WERI-Rb-1 (cell line): ENCODE measurements around the gene ROR1.

ENCODE experiments used
- DNase-seq: peaks from one replicate; pipeline ENCODE4 v3.0.0-alpha.2; 2020
- H3K27ac ChIP-seq: fragments of 250-450 bp; sonication (Bioruptor Pico); 2 replicates; pipeline ENCODE4 v1.5.1; 2020; ENCODE audit warnings: mild to moderate bottlenecking, moderate library complexity
- H3K27me3 ChIP-seq: fragments of 250-450 bp; sonication (Bioruptor Pico); 2 replicates; pipeline ENCODE4 v1.5.1; 2021; ENCODE audit warnings: mild to moderate bottlenecking, low read depth, moderate library complexity; ENCODE audit not compliant: insufficient read depth, severe bottlenecking
- H3K36me3 ChIP-seq: fragments of 250-450 bp; sonication (Bioruptor Pico); 2 replicates; pipeline ENCODE4 v1.5.1; 2020; ENCODE audit warnings: mild to moderate bottlenecking, moderate library complexity
- H3K4me3 ChIP-seq: 2 replicates; pipeline ENCODE4 v1.5.1; 2011; ENCODE audit warnings: low read depth, mild to moderate bottlenecking, control low read depth, low read length
- H3K9me3 ChIP-seq: fragments of 250-450 bp; sonication (Bioruptor Pico); 2 replicates; pipeline ENCODE4 v1.5.1; 2021; ENCODE audit warnings: mild to moderate bottlenecking, moderate library complexity; ENCODE audit not compliant: severe bottlenecking
- CTCF ChIP-seq: IDR thresholded peaks from 2 replicates; pipeline ENCODE4 v1.5.1; 2011; ENCODE audit warnings: low read depth, mild to moderate bottlenecking, control low read depth, inconsistent platforms, low read length

ROR1 gene

DNA sequence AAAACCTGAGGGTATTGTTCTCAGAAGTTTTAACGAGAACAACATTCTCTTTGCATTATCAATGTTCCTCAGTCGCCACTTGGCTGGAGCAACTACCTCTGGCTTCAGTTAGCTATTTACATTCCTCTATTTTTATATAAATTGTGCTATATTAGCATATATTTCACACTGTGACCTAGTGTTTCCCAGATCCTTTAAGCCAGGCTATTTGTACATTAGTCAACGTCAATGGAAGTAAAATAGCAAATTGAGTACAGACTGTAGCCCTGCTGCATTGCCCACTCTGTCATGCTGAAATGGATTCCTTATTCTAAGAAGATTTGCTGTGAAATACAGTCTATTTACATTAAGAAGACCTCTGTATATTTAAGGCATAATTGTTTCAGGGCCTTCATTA, 213.8 kb downstream of the ROR1 start:
- Histone ChIP-seq H3K27ac (no peak overlapping the region), H3K27me3 (no peaks in the 10 kb centered on the region), H3K9me3 (no peaks in the 10 kb centered on the region), H3K36me3 (no peaks in the 10 kb centered on the region), H3K4me3 (no peak overlapping the region)
- no peak for TF ChIP-seq CTCF
- no peak for DNase-seq

DNA sequence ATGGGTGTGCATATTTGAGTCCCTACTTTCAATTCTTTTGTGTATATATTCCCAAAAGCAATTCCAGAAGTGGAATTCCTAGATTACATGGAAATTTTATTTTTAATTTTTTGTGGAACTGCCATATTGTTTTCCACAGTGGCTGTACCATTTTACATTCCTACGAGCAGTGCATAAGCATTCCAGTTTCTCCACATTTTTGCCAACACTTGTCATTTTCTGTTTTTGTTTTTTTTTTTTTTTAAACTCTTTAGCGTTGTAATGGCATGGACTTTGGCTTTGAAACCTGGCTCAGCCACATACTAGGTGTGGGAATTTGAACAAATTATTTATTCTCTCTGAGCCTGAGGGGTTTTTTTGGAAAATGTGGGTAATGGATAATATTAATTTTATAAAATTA, 215.1 kb downstream of the ROR1 start:
- Histone ChIP-seq H3K27ac (no peak overlapping the region), H3K9me3 (no peaks in the 10 kb centered on the region), H3K36me3 (no peaks in the 10 kb centered on the region), H3K4me3 (no peak overlapping the region), H3K27me3 (no peaks in the 10 kb centered on the region)
- no peak for TF ChIP-seq CTCF
- DNase-seq, result no peak

GRCh38 chr1:63991685-63992084, 217.9 kb downstream of the ROR1 start:
- no peak overlapping the region for H3K27ac ChIP-seq
- H3K27me3 ChIP-seq, result no peaks in the 10 kb centered on the region
- H3K4me3 ChIP-seq, result no peak overlapping the region
- no peaks in the 10 kb centered on the region for H3K36me3 ChIP-seq
- DNase-seq, result no peak
- TF ChIP-seq CTCF, result no peak
- no peaks in the 10 kb centered on the region for H3K9me3 ChIP-seq

GRCh38 chr1:64000021-64000420, 226.2 kb downstream of the ROR1 start:
- DNase-seq, result no peak
- Histone ChIP-seq H3K9me3 (no peaks in the 10 kb centered on the region), H3K4me3 (no peak overlapping the region), H3K27ac (no peak overlapping the region), H3K27me3 (no peaks in the 10 kb centered on the region), H3K36me3 (no peaks in the 10 kb centered on the region)
- no peak for TF ChIP-seq CTCF

DNA sequence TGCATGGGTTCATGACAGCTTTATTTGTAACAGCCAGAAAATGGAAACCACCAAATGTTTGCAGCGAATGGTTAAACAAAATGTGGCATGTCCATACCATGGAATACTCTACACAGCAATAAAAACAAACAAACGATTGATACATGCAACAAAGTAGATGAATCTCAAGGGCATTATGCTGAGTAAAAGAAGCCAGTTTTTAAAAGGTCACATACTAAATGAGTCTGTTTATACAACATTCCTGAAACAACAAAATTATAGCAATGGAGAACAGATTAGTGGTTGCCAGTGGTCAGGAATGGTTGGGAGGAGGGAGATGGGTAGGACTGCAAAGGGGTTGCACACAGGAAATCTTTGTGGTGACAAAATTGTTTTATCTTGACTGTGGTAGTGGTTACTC, 227.2 kb downstream of the ROR1 start:
- Histone ChIP-seq H3K27me3 (no peaks in the 10 kb centered on the region), H3K36me3 (no peaks in the 10 kb centered on the region), H3K4me3 (no peak overlapping the region), H3K27ac (no peak overlapping the region), H3K9me3 (no peaks in the 10 kb centered on the region)
- no peak for TF ChIP-seq CTCF
- no peak for DNase-seq

DNA sequence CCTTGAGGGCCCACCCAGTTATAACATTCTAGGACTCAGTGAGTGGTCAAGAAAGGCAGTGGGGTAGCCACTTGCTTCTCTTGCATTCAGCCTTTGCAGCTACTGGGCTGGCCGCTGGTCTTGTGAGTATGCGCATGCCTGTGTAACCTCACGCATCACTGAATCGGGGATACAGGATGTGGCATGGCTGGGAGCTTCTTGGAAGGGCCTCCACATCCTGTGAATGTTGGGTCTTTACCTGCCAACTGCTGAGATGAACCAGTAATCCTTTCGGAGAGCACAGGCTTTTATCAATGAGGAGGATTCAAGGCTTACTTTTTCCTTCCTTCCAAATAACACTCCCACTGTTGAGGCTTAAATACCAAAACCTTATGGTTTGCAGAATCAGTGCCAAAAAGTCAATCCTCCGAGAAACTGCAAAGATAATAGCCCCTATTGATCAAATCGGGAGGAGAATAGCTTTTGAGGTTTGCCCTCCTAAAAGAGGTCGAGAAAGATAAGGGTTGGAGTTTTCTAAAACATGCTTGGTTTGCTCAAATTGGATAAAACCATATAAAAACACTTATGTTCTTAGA, 230.7 kb downstream of the ROR1 start:
- Histone ChIP-seq H3K27me3 (no peaks in the 10 kb centered on the region), H3K9me3 (no peaks in the 10 kb centered on the region), H3K4me3 (no peak overlapping the region), H3K36me3 (no peaks in the 10 kb centered on the region), H3K27ac (no peak overlapping the region)
- TF ChIP-seq CTCF, result no peak
- no peak for DNase-seq
